HepG2 (cell line): ENCODE results near the gene LAIR1. TPM values are rescaled to one million over a fixed set of nuclear protein-coding genes. Genes with fewer than 3 reads are reported as not detected.

Experiments
- ATAC-seq: fragments of 200-7000 bp; cut with Tn5 transposase; 3 replicates; pipeline ENCODE4 v1.9.1; 2020; ENCODE audit warnings: mild to moderate bottlenecking, moderate library complexity
- BruUV-seq: library from RNA; stranded (reverse); fragments of 400-500 nt; replicated peaks from 2 replicates; lab custom pipeline; 2021; lab: Mats Ljungman, UMichigan
- CTCF ChIA-PET: fragments of 300-600 bp; formaldehyde crosslinking; extraction: SDS; loops from one replicate; lab custom pipeline; 2021; ENCODE audit warnings: low total read pairs, inconsistent platforms, low intra/inter-chr PET ratio; lab: Yijun Ruan, JAX
- POLR2A ChIA-PET: fragments of 350-600 bp; sonication (Branson Sonifier 250); formaldehyde crosslinking; loops from one replicate; lab custom pipeline; 2020; ENCODE audit warnings: antibody characterized with exemption, inconsistent platforms; lab: Yijun Ruan, JAX
- DNase-seq: peaks from one replicate; pipeline ENCODE4 v3.0.0-alpha.2; 2015; ENCODE audit warnings: low spot score
- FAIRE-seq: peaks from 3 replicates; lab custom pipeline; 2011; peaks lifted over from hg19 to GRCh38; lab: Jason Lieb, UNC
- H2AFZ ChIP-seq: one replicate; pipeline ENCODE4 v1.6.1; 2011; ENCODE audit warnings: low read length, inconsistent platforms
- H3K27ac ChIP-seq: fragments of 300-600 bp; 3 replicates; pipeline ENCODE4 v1.8.0; 2011; ENCODE audit warnings: mixed run types, mild to moderate bottlenecking, mixed read lengths, low read length, inconsistent platforms; ENCODE audit not compliant: insufficient read depth; ENCODE audit errors: extremely low read length
- H3K27me3 ChIP-seq, 2 experiments: fragments of 200-600 bp in 1 of 2; 2 replicates in 1 of 2; 3 replicates in 1 of 2; pipeline versions ENCODE4 v1.6.0 to v1.8.0; 2011; ENCODE audit warnings: low read length in 2 of 2, mild to moderate bottlenecking in 2 of 2, moderate library complexity in 2 of 2, inconsistent platforms in 1 of 2; ENCODE audit not compliant: insufficient read depth in 2 of 2, control insufficient read depth in 1 of 2
- H3K36me3 ChIP-seq, 2 experiments: fragments of 200-600 bp in 1 of 2; replicated peaks in 1 of 2; 2 replicates in 1 of 2; 3 replicates in 1 of 2; pipeline versions ENCODE4 v1.5.1 to v1.8.0; 2011; ENCODE audit warnings: low read length in 2 of 2, inconsistent platforms in 1 of 2; ENCODE audit not compliant: insufficient read depth in 2 of 2, control insufficient read depth in 1 of 2
- H3K4me1 ChIP-seq: 2 replicates; pipeline ENCODE4 v1.5.1; 2012; ENCODE audit warnings: low read length, inconsistent platforms; ENCODE audit not compliant: insufficient read depth
- H3K4me2 ChIP-seq: 2 replicates; pipeline ENCODE4 v1.6.0; 2011; ENCODE audit warnings: low read depth, low read length, inconsistent platforms
- H3K4me3 ChIP-seq, 3 experiments: fragments of 200-600 bp in 1 of 3; sonication (generic), shearing (Covaris generic) in 1 of 3; replicated peaks in 1 of 3; 2 replicates each; pipeline ENCODE4 v1.5.1; 2011 to 2016; ENCODE audit warnings: low read length in 3 of 3, inconsistent platforms in 2 of 3, low read depth in 2 of 3, mild to moderate bottlenecking in 2 of 3, control low read depth in 1 of 3, mixed read lengths in 1 of 3; ENCODE audit not compliant: insufficient read depth in 1 of 3
- H3K79me2 ChIP-seq: one replicate; pipeline ENCODE4 v1.6.1; 2011; ENCODE audit warnings: low read length, inconsistent platforms; ENCODE audit not compliant: insufficient read depth
- H3K9ac ChIP-seq: 2 replicates; pipeline ENCODE4 v1.6.0; 2011; ENCODE audit warnings: mild to moderate bottlenecking, low read depth, low read length, inconsistent platforms; ENCODE audit not compliant: insufficient read depth
- H3K9me3 ChIP-seq: 2 replicates; pipeline ENCODE4 v1.5.1; 2012; ENCODE audit warnings: mild to moderate bottlenecking, low read length
- H4K20me1 ChIP-seq: 2 replicates; pipeline ENCODE4 v1.6.0; 2011; ENCODE audit warnings: inconsistent platforms, mild to moderate bottlenecking, low read length, moderate library complexity; ENCODE audit not compliant: insufficient read depth
- CEBPB ChIP-seq: IDR thresholded peaks from 2 replicates; pipeline ENCODE4 v1.6.1; 2011; ENCODE audit warnings: low read depth, low read length, improper control_type of control experiment, borderline replicate concordance
- CHD4 ChIP-seq: fragments of 200-600 bp; sonication (generic); IDR thresholded peaks from 2 replicates; pipeline ENCODE4 v1.7.0; 2017; ENCODE audit warnings: mild to moderate bottlenecking, low read length, borderline replicate concordance
- CSRNP1 ChIP-seq: sonication (generic); formaldehyde crosslinking; IDR thresholded peaks from 2 replicates; pipeline ENCODE4 v1.8.1; 2023; ENCODE audit warnings: mild to moderate bottlenecking, missing genetic modification reagents
- CTCF ChIP-seq: sonication (generic); formaldehyde crosslinking; IDR thresholded peaks from 2 replicates; pipeline ENCODE4 v1.5.0; 2020; ENCODE audit warnings: mild to moderate bottlenecking, missing genetic modification reagents, moderate library complexity
- GABPB1 ChIP-seq: IDR thresholded peaks from 2 replicates; pipeline ENCODE4 v1.6.1; 2016; ENCODE audit warnings: mild to moderate bottlenecking, missing genetic modification reagents, moderate library complexity, missing compliant biosample characterization
- MED8 ChIP-seq: sonication (generic); formaldehyde crosslinking; IDR thresholded peaks from 2 replicates; pipeline ENCODE4 v1.8.1; 2023; ENCODE audit warnings: mild to moderate bottlenecking, missing genetic modification reagents; ENCODE audit not compliant: insufficient replicate concordance
- NFATC3 ChIP-seq: sonication (generic); formaldehyde crosslinking; IDR thresholded peaks from 2 replicates; pipeline ENCODE4 v1.5.1; 2020; ENCODE audit warnings: mild to moderate bottlenecking, missing genetic modification reagents
- SETDB1 ChIP-seq: sonication (generic); formaldehyde crosslinking; IDR thresholded peaks from 2 replicates; pipeline ENCODE4 v1.5.1; 2020; ENCODE audit warnings: missing genetic modification reagents, mild to moderate bottlenecking, borderline replicate concordance
- ZNF205 ChIP-seq: IDR thresholded peaks from 2 replicates; pipeline ENCODE4 v1.6.1; 2018; ENCODE audit warnings: missing biosample characterization, missing genetic modification reagents
- ZNF383 ChIP-seq: sonication (generic); formaldehyde crosslinking; IDR thresholded peaks from 2 replicates; pipeline ENCODE4 v1.4.0; 2020; ENCODE audit warnings: missing genetic modification reagents, mild to moderate bottlenecking, borderline replicate concordance
- ZNF674 ChIP-seq: sonication (generic); formaldehyde crosslinking; IDR thresholded peaks from 2 replicates; pipeline ENCODE4 v1.5.0; 2020; ENCODE audit warnings: low read depth, mild to moderate bottlenecking, missing genetic modification reagents
- ZNF792 ChIP-seq: IDR thresholded peaks from 2 replicates; pipeline ENCODE4 v1.6.1; 2016
- ZNF839 ChIP-seq: sonication (generic); formaldehyde crosslinking; IDR thresholded peaks from 2 replicates; pipeline ENCODE4 v1.4.0; 2020; ENCODE audit warnings: missing genetic modification reagents, mild to moderate bottlenecking, borderline replicate concordance
- WGBS: methylation state at CpG from one replicate; pipeline ENCODE4 v1.1.6; 2017; ENCODE audit warnings: low lambda C conversion rate; 5-methylcytosine and 5-hydroxymethylcytosine counted together
- in situ Hi-C: cut with HindIII; loops from 2 replicates; pipeline ENCODE4 v1.10.0; 2017; ENCODE audit warnings: low pct_unique_long_range_greater_than_20kb; ENCODE audit not compliant: extremely low pct_ligation_motif_present
- intact Hi-C: fragments of 100-400 bp; cut with micrococcal nuclease; formaldehyde crosslinking; loops from one replicate; pipeline ENCODE4 v1.10.0; 2022; ENCODE audit not compliant: unreplicated experiment
- polyA plus RNA-seq, 8 experiments: library from polyadenylated mRNA; depleted of rRNA in 3 of 8; stranded (reverse) in 7 of 8; unstranded in 1 of 8; fragments of >200 nt; fragmentation: Illumina TruSeq in 4 of 8; extraction: Trizol in 4 of 8; gene quantifications; 2 replicates each; pipeline versions ENCODE4 v1.2.1 to v1.2.3, GENCODE V29; 2011 to 2016; ENCODE audit warnings: low read depth in 4 of 8, missing spikeins in 1 of 8, mixed read lengths in 1 of 8; ENCODE audit not compliant: insufficient read depth in 1 of 8
- total RNA-seq, 5 experiments: library from RNA; depleted of rRNA; stranded (reverse); fragments of >200 nt; fragmentation: Illumina TruSeq; extraction: Trizol; gene quantifications; 2 replicates each; pipeline ENCODE4 v1.2.3, GENCODE V29; 2016; ENCODE audit warnings: low read depth in 1 of 5
- TF ChIP-seq, protein P1 (sequence below): sonication (generic); formaldehyde crosslinking; IDR thresholded peaks from 2 replicates; pipeline ENCODE4 v1.4.0; 2020; ENCODE audit warnings: missing genetic modification reagents, mild to moderate bottlenecking, borderline replicate concordance

Gene LAIR1
- total and polyA plus RNA-seq, 2 of the 13 experiments (the other 11 are each of a cell fraction or from before 2014, with no cell fraction given) = 0.75 to 1.2 TPM

- Histone ChIP-seq H3K36me3 (no peaks in the 10 kb centered on the region), H3K4me2 (no peak overlapping the region), H4K20me1 (no peaks in the 10 kb centered on the region), H3K27me3 (peaks cover 1 to 9% of the 10 kb centered on the region in 2 experiments; a peak in 1 of 5 replicates), H3K9me3 (no peaks in the 10 kb centered on the region), H3K4me1 (no peaks in the 10 kb centered on the region), H2AFZ (no peak overlapping the region), H3K27ac (no peak overlapping the region), H3K4me3 (no peak overlapping the region), H3K79me2 (no peaks in the 10 kb centered on the region), H3K9ac (no peak overlapping the region)
- in situ Hi-C loops = no loop called here
- no peak for ATAC-seq
- WGBS = 31% methylated on average over 7 of the region's 7 CpGs
- DNase-seq = no peak
- TF ChIP-seq CSRNP1 (CRISPR knock-in tag) (no peak), CEBPB (peak; percentile 15; the same call in 1 of the 2 replicates), ZNF839 (CRISPR knock-in tag) (no peak)
- intact Hi-C loops = no loop called here
- no TSS peak for BruUV-seq
- CTCF ChIA-PET = no interaction called here
- no peak for FAIRE-seq
- POLR2A ChIA-PET = no interaction called here
These were observed 45.7 kb downstream of the LAIR1 start for GRCh38 chr19:54319049-54319448.

GRCh38 chr19:54317965-54318240 is 46.8 kb downstream of the LAIR1 start:
- no peak for DNase-seq
- ATAC-seq = no peak
- CTCF ChIA-PET = no interaction called here
- BruUV-seq = no TSS peak
- Histone ChIP-seq H3K4me1 (no peaks in the 10 kb centered on the region), H3K79me2 (no peaks in the 10 kb centered on the region), H3K9ac (no peak overlapping the region), H3K36me3 (no peaks in the 10 kb centered on the region), H3K4me2 (no peak overlapping the region), H3K27me3 (peaks cover 1 to 10% of the 10 kb centered on the region in 2 experiments; a peak in 2 of 5 replicates), H3K9me3 (no peaks in the 10 kb centered on the region), H4K20me1 (no peaks in the 10 kb centered on the region), H3K27ac (no peak overlapping the region), H2AFZ (no peak overlapping the region), H3K4me3 (no peak overlapping the region)
- in situ Hi-C loops = no loop called here
- WGBS = 17% methylated on average over 3 of the region's 9 CpGs
- intact Hi-C loops = no loop called here
- no peak for FAIRE-seq
- no peak for TF ChIP-seq SETDB1 (CRISPR knock-in tag)
- no peak for TF ChIP-seq CHD4
- TF ChIP-seq ZNF792 (CRISPR knock-in tag) = no peak
- TF ChIP-seq ZNF674 = no peak
- TF ChIP-seq NFATC3 = no peak
- TF ChIP-seq, protein P1, sequence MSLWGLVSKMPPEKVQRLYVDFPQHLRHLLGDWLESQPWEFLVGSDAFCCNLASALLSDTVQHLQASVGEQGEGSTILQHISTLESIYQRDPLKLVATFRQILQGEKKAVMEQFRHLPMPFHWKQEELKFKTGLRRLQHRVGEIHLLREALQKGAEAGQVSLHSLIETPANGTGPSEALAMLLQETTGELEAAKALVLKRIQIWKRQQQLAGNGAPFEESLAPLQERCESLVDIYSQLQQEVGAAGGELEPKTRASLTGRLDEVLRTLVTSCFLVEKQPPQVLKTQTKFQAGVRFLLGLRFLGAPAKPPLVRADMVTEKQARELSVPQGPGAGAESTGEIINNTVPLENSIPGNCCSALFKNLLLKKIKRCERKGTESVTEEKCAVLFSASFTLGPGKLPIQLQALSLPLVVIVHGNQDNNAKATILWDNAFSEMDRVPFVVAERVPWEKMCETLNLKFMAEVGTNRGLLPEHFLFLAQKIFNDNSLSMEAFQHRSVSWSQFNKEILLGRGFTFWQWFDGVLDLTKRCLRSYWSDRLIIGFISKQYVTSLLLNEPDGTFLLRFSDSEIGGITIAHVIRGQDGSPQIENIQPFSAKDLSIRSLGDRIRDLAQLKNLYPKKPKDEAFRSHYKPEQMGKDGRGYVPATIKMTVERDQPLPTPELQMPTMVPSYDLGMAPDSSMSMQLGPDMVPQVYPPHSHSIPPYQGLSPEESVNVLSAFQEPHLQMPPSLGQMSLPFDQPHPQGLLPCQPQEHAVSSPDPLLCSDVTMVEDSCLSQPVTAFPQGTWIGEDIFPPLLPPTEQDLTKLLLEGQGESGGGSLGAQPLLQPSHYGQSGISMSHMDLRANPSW (CRISPR knock-in tag) = no peak
- TF ChIP-seq MED8 (CRISPR knock-in tag) = no peak
- no peak for TF ChIP-seq ZNF383 (CRISPR knock-in tag)
- TF ChIP-seq CTCF (CRISPR knock-in tag) = no peak
- TF ChIP-seq GABPB1 (CRISPR knock-in tag) = no peak
- no peak for TF ChIP-seq ZNF205
- POLR2A ChIA-PET = no interaction called here
